ENCODE data around the gene LRRC27.

- TF ChIP-seq CTCF (IDR thresholded peaks at IDR 0.05; ENCODE audit: insufficient read depth, low read length) (no peak), POLR2AphosphoS5 (IDR thresholded peaks at IDR 0.05; ENCODE audit: low read depth) (no peak), SPI1 (IDR thresholded peaks at IDR 0.05; ENCODE audit: borderline replicate concordance, low read depth) (no peak)
- TF ChIP-seq, protein P1, sequence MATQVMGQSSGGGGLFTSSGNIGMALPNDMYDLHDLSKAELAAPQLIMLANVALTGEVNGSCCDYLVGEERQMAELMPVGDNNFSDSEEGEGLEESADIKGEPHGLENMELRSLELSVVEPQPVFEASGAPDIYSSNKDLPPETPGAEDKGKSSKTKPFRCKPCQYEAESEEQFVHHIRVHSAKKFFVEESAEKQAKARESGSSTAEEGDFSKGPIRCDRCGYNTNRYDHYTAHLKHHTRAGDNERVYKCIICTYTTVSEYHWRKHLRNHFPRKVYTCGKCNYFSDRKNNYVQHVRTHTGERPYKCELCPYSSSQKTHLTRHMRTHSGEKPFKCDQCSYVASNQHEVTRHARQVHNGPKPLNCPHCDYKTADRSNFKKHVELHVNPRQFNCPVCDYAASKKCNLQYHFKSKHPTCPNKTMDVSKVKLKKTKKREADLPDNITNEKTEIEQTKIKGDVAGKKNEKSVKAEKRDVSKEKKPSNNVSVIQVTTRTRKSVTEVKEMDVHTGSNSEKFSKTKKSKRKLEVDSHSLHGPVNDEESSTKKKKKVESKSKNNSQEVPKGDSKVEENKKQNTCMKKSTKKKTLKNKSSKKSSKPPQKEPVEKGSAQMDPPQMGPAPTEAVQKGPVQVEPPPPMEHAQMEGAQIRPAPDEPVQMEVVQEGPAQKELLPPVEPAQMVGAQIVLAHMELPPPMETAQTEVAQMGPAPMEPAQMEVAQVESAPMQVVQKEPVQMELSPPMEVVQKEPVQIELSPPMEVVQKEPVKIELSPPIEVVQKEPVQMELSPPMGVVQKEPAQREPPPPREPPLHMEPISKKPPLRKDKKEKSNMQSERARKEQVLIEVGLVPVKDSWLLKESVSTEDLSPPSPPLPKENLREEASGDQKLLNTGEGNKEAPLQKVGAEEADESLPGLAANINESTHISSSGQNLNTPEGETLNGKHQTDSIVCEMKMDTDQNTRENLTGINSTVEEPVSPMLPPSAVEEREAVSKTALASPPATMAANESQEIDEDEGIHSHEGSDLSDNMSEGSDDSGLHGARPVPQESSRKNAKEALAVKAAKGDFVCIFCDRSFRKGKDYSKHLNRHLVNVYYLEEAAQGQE (IDR thresholded peaks at IDR 0.05; ENCODE audit: insufficient replicate concordance, low read depth): no peak
These were observed 29.6 kb downstream of the LRRC27 start for GRCh38 chr10:132361581-132362101.

Measured in HL-60 (cell line).